Limb (tissue), 2 donors: ENCODE measurements around the gene KAT6B.
"Not testable (repeated sequence)": the region's sequence is repeated elsewhere in the genome, so short reads cannot be mapped to it uniquely, and the experiment has no call there.

ENCODE experiments used
- DNase-seq, 2 donors: peaks; one replicate each; pipeline ENCODE4 v3.0.0-alpha.2; 2016; ENCODE audit errors: extremely low spot score in 2 of 2

Gene KAT6B

DNA sequence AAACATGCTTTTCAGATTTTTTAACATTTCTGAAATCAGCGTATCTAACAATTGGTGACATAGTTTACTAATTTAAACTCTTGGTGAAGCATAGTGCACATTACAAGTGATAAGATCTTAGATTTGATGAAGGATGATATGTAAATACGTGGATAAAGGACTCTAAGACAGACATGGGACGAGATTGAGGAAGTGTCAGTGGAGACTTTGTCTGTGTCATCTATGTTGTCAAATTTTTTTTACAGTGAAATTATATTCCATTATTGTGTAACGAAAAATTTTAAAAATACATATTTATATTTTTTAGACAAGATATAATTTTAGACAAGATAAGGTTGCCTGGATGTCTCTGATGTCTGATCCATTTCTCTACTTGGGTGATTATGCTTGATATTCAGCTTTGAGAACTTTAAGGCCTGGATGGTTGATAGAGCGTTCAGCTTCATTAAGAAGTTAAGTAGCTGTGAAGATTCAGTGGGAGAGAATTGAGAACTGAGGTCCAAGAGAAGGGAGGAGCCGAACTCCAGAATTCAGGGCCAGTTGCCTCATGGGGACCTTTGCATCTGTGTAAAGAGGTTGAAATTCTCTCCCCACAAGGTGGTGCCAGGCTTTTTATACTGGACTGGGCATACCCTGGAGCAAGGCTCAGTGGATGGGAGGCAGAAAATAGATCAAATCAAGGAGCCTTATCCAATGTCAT lies 62.7 kb downstream of the KAT6B start:
- DNase-seq, result no peak

DNA sequence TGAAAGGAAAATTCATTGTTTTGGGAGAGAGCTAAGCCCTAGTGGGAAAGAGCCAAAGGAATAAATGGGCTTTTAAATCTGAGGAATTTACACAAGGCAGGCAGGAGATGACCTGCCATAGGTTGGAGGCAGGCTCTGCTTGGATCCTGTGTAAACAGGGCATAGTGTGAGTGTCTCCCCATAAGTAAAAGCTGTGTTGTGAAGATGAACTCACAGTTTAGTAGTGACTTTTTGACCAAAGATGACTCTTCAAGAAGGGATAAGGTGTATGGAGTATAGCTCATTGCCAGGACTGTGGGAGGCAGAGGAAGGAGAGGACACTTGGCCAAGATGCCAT lies 63.2 kb downstream of the KAT6B start:
- DNase-seq, result no peak

DNA sequence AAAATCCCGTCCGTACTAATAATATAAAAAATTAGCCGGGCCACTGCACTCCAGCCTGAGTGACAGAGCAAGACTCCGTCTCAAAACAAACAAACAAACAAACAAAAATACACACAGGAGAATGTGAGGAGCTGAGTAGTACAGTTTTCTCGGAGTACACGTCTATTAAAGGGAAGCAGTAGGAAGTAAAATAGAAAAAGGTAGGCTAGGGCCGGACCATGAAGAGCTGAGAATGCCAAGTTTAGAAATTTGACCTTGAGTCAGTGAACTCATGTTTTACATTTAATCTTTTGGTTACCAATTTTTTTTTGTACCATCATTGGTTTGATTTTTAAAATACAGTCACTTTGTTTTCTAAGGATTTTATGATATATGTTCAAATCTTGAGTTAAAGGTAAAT lies 64.1 kb downstream of the KAT6B start:
- DNase-seq, result no peak

- DNase-seq, result no peak
These were observed 64.7 kb downstream of the KAT6B start for GRCh38 chr10:74891053-74891452.

DNA sequence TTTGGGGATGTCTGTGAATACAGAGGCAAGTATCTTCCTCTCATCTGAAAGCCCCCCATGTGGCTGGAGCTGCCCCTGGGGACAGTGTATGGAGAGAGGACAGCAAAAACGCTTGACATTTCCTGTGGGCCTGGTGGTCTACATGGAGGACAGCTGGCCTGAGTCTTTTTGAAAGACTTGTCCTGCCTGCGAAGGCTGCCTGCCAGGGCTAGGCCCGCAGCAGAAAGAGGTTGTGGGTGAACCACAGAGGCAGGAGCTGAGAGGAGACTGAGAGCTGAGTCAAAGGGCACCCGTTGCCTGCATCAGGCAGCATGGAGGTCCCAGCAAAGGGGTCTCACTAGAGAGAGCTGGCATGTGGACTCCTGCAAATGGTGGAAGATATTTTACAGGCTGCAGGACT lies 66.4 kb downstream of the KAT6B start:
- DNase-seq, result no peak

DNA sequence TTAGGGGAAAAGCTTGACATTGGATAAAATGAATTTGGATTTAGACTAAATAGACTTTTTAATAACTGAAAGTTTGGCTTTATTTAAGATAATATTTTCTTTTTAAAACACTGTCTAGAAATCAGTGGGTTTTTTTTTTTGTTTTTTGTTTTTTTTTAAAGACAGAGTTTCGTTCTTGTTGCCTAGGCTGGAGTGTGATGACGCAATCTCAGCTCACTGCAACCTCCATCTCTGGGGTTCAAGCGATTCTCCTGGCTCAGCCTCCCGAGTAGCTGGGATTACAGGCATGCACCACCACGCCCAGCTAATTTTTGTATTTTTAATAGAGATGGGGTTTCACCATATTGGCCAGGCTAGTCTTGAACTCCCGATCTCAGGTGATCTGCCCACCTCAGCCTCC lies 66.9 kb downstream of the KAT6B start:
- DNase-seq, result not testable (repeated sequence)

DNA sequence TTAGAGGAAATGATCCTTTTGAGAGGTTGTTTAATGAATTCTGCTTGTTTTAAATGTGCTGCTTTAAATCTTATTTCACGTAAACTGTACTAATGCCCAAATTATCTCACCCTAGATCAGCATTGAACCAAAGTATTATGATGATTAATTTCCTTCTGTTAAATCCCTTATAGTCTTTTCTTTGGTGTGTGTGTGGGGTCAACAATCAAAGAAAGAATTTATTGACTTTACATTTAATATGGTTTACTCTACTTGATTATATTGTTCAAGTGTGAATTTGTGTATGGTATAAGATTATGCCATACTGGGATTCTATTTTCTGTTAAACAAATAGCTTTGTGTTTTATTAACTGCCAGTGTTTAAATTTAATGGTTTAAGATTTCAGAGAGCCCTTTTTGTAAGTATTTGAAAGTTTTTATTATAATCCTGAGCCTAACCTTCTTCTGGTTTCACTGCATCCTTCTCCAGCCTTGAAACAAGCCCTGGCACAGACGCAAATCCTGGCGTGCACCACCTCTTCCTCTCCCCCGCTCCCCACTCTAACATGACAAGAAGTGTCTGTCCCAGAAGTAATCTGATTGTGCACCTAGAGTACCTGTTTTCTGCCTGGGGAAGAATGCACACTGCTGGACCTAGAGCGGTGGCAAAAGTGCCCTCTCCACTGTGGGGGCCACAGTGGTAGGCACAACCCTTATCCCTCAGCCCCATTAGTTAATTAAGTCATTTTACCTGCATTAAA lies 70.6 kb downstream of the KAT6B start:
- no peak for DNase-seq

DNA sequence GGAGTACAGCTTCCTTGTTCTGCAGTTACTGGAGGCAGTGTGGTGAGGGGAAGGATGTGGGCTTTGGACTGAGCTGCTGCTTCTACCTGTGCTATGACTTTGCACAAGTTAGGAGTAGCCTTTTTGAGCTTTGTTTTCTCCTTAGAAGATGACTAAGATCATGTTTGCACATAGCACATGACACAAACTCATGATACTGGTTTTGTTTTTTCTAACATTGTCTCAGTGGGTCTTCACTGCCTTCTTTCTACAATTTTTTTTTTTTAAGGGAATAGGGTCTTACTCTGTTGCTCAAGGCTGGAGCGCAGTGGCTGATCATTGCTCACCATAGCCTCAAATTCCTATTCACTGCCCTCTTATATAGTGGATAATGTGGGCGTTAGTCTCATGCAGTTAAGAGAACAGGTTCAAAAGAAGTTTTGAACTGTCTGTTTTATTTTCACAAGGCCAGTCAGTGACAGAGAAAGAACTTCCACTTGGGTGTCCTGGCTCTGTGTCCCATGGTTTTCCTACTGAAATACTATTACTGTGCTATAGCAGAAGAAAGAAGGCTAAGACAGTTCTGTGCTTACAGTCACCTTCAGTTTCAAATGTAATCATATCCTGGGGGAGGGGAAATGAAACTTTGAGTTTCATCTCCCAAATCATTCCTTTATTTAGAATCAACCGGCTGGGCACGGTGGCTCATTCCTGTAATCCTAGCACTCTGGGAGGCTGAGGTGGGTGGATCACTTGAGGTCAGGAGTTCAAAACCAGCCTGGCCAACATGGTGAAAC lies 72.0 kb downstream of the KAT6B start:
- no peak for DNase-seq

- no peak for DNase-seq
These were observed 73.9 kb downstream of the KAT6B start for GRCh38 chr10:74900297-74900696.

DNA sequence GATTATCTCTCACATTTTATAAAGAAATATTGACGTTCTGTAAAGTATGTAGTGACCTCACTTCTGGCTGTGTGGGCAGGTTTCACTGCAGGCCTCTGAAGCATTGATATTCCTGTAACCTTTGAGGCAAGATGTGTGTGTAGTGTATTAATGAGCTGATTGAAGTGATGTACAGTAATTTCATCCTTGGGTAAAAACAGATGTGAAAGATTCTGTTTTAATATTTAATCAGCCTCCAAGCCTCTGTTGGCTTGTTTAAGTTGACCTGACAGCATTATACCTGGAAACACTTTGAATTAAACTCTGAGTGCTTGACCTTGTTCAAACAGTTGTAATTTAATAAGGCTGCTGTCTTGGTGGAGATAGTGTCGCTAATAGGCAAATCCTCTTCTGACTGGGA lies 74.9 kb downstream of the KAT6B start:
- DNase-seq, result no peak

DNA sequence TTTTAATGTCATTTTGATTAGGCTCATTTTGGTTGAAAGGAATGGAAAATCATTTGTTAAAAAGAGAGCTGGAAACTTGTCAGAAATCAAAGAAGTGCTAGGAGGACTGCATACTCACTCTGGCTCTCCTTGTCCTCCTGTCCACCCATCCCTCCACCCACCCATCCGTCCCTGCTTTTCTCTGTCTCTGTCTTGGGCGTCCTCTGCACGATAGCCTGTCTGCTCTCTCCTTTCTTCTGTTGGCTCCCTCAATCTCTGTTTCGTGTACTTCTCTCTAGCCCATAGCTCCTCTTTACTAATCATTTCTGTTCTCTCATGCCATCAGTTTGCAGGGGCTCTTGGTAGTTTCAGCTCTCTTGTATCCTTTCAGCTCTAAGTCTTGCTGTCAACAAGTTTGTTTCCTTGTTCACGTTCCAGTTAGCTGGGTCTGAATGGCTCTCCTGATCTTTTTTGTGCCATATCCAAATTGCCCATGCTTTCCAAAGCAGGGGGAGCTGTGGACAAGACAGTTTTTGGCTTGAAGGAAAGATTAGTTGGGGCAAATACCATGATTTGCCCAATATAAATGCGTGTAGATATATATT lies 75.6 kb downstream of the KAT6B start:
- DNase-seq, result no peak

- no peak for DNase-seq
These were observed 77.1 kb downstream of the KAT6B start for GRCh38 chr10:74903491-74903890.

DNA sequence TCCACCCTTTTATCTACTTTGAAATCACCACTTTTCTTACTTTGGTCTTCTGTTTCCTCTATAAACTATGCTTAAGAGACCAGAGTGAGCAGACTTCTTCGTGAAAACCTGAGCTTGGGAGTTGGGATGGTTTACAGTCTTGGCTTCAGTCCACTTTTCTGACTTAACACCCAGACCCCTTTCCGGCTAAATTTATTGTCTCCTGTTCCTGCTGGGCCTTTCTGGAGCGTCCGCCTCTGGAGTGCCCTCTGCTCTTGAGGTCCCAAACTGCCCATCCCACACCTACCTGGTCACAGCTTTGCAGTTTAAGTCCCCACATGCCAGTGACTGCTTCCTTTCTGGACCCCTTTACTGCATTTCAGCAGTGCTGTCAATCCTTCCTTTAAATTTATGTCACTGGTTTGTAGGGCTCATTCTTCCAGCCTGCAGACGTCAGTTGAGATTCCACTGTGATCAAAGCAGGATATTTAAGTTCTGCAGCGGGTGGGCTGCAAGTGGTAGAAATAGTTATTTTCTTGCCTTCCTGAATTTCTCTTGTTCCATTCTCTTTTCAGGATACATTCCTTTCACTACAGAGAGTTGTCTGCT lies 80.3 kb downstream of the KAT6B start:
- no peak for DNase-seq

- DNase-seq, result no peak
These were observed 83.3 kb downstream of the KAT6B start for GRCh38 chr10:74909670-74910069.

GRCh38 chr10:74910241-74910975 lies 84.0 kb downstream of the KAT6B start:
- DNase-seq, result no peak

- no peak for DNase-seq
These were observed 84.6 kb downstream of the KAT6B start for GRCh38 chr10:74910976-74911350.

GRCh38 chr10:74912182-74912581 lies 85.8 kb downstream of the KAT6B start:
- no peak for DNase-seq

- DNase-seq, result no peak
These were observed 86.3 kb downstream of the KAT6B start for GRCh38 chr10:74912682-74913081.

- DNase-seq, result no peak
These were observed 87.1 kb downstream of the KAT6B start for GRCh38 chr10:74913377-74913979.

GRCh38 chr10:74916283-74916682 lies 89.9 kb downstream of the KAT6B start:
- DNase-seq, result no peak
